Measurements from ENCODE around the gene LY6G6F.

LY6G6F gene

GRCh38 chr6:31676904-31677303, 29.8 kb upstream of the LY6G6F start:
- DNase-seq = no peak

DNA sequence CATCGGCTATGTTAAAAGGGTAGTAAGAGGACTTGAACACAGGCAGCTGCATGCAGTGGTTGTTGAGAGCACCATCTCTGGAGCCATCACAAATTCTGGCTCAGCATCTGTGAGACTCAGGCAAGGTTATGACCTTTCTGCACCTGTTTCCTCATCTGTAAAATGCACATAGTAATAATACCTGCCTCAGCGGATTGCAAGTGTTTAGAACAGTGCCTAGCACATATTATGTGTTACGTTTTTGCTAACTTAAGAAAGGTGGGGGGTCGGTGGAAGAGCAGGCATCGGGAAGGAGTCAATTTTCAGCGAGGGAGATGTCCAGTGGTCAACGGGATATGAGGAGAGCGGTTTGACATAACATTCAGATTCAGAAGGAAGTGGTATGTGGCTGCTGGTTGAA, 28.7 kb upstream of the LY6G6F start:
- no peak for DNase-seq

DNA sequence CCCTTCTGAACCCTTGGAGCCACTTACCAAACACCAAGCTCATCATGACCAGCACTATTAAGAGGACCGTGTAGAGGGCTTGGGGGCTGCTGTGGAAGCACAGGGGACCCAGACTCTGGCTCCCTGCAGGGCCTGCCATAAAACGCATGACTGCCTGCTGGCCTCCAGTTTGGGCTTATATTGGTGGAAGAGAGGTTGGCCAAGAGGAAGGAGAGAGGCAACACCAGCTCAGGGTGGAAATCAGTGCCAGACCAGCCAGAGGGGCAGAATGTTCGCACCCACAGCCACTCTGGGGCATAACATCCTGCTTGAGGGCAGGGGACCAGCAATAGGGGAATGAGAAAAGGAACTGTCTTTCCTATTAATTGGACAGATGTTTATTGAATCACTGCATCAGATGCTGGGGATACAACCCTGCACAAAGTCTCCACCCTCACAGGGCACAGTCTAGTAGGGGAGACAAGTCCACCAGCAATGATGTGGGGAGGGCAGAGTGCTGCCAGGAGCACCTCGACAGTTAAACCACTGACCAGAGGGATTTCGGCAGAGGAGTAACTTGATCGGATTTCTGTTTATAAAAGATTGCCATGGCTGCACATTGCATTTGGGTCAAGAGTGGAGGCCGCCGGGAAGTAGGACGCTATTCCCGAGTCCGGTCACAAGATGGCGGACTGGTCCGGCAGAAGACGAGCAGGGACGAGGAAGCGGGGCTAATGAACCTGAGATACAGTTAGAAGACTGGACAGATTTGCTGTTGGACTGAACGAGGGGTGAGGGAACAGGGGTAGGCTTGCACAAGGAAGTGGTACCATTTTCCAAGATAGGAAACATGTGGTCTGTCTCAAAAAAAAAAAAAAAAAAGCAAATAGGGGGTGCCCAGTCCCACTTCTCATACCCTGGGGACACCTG, 26.2 kb upstream of the LY6G6F start, which contains the start of gene LY6G5C:
TSS of gene LY6G5C (minus strand) at position 842 of the 909 bp plus-strand sequence. CDS start at position 148, 694 bp downstream.
- DNase-seq = peak; percentile 83

DNA sequence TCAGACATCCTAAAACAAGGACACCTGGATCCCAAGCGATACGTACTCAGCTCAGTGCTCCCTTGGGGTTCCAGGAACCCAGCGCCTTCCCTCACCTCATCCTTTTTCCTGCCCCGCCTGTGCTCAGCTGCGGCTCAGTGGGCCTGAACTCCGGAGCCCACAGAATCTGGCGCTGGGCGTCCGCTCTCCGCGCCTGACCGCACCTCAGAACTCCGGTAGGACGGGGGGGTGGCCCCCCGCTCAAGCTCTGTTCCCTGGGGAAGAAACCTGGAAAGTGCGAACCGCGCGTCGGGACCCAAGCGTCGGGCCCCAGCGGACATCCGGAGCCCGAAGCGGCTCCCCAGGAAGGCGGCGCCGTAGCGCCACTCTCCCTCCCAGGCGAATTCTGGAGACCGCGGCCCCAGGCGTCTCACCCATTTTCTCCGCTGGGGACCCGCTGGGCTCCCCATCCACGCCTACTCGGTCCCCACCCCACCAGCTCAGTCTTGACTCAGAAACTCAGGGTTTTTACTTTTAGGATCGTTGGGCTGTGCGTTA, 25.5 kb upstream of the LY6G6F start:
- peak; percentile 42 for DNase-seq

GRCh38 chr6:31683591-31683990, 23.1 kb upstream of the LY6G6F start:
- no peak for DNase-seq

GRCh38 chr6:31686483-31686882, 20.2 kb upstream of the LY6G6F start:
- no peak for DNase-seq

GRCh38 chr6:31687321-31687720, 19.3 kb upstream of the LY6G6F start:
- DNase-seq = no peak

DNA sequence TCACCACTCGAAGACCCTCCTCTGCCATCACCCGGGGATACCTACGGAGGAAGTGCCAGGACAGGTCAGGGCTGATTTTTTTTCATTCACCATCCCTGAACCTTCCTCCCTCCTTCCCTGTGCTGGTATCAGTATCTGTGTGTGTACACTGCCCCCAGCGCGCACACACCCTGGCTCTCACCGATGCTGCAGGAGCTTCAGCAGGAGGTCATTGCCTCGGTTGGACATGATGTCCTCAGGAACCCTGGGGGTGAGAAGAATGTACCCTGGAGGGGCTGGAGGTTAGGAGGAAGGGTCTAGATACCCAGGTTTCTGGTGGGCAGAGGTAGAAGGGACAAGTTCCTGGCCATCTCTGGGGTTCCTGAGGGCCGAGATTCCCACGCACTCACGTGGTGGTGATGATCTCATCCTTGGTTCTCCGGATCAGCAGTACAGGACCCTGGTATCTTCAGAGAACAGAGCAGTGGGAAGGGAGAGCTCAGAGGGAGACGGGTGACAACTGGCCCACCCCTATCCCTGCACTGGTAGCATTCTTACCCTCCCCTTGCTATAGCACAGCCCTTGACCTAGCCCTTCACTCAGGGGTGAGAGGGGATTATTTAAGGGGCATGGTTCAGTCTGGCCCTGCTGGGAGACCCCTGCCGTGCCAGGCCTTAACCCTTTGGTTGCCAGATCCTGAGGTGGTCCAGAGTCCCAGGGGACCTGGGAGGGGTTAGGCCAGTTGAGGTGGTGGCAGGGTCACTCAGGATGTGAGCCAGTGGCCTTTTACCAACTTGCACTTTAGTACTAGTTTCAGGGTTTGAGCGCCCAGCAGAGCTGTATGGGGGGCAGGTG, 18.6 kb upstream of the LY6G6F start:
- DNase-seq = no peak

DNA sequence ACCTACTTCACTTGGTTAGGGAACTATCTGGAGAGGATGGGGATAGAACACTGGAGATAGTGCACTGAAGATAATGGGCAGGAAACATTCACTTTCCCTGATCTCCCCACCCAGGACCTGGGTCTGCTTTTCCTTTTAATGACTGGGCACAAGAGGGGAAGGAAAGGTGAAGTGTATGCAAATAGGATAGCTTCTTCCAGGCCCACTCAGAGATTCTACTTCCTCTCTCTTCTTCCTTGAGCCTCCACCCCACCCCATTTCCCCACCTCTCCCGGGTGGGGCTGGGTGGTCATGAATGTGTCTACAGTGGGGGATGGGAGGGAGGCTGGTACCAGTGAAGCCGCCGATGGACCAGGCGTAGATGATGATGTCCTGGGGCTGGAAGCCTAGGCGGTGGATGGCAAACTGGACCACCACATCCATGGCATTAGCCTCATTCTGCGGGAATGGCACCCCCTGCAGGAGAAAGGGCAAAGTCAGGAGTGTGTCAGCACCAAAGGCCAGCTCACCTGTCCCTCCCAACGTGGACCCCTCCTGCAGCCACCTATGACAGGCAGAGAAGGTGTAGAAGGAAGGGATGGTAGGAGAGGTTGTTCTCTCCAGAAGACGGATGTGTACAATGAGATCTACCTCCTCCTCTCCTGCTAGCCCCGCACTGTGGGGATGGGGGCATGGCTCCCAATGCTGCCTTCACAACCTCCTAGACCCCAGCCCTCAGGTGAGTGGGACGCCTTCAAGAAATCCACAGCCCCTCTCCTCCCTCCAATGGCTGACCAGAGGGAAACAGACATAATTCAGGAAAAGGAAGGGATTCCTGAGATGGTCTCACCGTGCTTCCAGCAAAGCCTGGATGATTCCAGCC, 17.2 kb upstream of the LY6G6F start:
- no peak for DNase-seq

- no peak for DNase-seq
These were observed 16.2 kb upstream of the LY6G6F start for GRCh38 chr6:31690231-31691077.

- DNase-seq = no peak
These were observed 15.6 kb upstream of the LY6G6F start for GRCh38 chr6:31691078-31691463.

DNA sequence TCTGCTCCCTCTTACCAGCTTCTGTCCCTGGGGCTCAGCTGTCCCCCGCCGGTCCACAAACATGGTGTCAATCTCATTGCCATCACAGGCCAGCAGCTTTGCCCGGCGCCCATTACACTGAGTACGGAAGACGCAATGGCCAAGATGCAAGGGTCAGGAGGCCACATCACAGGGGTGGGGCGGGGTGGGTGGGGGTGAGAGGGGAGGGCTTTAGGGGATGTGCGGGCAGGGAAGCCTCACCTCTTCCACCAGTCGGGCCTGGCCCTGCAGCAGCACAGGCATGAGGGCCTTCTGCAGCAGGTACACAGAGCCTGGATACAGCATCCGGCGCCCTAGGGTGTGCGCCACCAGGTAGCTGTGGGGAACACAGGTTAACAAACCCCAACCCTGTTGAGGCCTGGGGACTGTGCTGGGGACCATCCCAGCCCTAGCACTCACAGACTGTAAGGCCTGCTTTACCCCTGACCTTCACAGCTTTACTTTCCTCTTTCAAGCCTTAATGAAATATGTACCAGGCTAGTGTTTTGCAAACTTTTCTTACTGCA, 15.0 kb upstream of the LY6G6F start:
- no peak for DNase-seq

DNA sequence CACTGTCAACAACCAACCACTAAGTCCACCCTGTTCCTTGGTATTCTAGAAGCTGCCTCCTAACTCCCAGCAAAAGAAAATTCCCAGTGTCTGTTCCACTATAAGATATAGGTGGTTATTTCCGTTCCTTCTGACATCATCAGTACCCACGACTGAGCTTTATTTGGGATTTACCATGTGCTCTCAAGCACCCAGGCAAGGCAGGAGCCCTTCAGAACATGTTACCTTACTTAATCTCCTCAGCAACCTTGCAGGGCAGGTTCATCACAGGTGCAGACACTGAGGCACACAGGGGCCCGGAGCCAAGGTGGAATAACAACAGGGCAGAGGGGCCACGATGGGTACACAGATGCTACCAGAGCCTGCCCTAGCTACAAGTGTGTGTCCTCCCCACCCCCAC, 14.3 kb upstream of the LY6G6F start:
- DNase-seq = no peak

- DNase-seq = no peak
These were observed 13.8 kb upstream of the LY6G6F start for GRCh38 chr6:31692886-31693285.

DNA sequence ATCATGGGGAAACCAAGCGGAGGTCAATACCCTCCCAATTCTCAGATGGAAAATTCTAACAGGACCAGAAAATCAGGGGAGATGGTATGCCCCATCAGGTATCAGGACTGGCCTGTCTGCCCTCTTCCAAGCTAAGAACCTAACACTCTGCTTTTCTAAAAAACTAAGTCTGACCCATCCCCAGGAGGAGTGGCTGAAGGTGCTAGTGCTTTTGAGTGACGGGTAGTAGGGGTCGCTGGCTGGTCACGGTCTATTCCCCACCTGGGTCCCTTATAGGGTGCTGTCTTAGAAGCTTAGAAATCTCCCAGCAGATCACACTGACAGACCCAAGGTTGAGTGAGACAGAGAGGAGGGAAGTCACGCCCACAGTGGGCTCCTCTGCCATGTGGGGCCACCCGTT, 13.1 kb upstream of the LY6G6F start:
- DNase-seq = no peak

DNA sequence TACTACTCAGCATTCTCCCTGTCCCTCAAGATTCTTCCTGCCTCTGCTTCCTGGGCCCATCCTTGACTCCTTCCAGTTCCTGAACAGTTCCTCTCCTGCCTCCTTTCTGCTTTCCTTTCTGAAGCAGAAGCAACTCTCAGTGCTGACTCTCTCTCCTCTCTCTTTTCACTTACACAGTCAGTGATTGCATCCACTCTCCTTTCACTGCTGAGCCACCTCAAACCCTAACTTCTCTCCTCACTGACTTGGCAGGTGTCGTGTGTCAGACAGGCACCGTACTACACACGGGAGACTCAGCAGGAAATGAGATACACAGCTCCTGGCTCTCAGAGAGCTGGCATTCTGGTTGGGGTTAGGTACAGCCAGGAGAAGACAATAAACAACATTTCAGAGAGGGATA, 9.1 kb upstream of the LY6G6F start:
- no peak for DNase-seq

DNA sequence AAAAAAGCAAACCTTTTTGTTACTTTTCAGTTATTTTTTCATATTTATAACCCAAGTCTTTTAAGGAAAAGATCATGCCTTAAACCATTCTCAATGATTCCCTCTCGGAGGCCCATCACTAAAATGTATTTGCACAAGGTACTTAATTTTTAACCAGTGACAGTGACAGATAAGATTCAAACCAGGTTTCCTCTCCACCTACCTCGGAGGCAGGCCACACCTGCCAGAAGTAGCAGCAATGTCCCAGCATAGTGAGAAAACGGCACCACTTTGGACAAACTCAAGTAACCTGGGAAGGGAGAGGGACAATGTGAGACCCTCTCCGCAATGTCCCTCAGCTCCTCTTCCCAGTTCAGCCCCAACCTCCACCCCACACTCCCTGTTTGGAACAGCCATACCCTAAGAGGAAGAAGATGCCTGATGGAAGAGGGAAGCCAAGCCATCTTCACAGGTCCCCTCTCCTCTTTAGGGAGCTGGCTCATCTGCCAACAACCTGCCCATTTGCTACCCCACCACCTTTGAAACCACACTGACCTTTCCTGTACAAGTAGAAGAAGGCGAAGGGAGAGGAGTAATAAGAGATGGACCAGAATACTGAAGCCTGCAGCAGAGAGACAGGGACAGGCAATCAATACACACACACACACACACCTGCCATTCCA, 5.8 kb upstream of the LY6G6F start:
- DNase-seq = no peak

DNA sequence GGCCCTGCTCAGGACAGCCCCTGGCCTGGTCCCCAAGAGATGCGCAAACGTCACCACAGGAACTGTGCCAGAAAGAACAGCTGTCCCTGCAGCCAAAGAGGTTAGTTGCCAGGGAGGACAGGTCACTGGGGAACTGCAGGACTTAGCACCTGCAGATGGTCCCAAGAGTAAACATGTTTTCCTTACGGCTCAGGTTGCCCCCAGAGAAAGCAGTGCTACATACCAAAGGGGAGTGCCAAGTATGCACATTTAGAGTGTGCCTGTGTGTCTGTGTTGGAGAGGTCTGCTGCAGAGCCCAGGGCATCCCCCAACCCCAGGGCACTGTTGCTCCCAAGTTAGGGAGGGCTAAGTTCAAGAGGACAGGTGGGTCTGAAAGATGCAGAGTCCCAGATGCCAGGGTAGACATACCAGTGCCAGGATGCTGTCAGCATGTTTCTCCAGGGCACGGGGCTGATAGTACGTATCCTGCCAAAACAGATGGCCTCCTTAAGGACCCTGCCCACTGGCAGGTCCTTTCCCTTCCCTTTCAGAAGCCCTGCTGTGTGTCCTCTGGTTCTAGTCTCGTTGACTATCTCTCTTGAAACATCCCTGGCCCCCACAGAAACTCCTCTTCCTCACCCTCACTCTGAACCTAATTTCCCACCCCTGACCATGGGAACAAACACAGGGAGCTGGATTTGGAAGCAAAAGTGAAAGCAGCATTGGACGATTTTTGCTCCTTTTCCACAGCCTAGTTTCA, 4.8 kb upstream of the LY6G6F start:
- DNase-seq = peak; percentile 12

- DNase-seq = no peak
These were observed 4.3 kb upstream of the LY6G6F start for GRCh38 chr6:31702405-31702818.

Measured in fibroblast of skin of scalp (primary cell).